Measurements from ENCODE around the gene PRKN. TPM values are rescaled to one million over a fixed set of nuclear protein-coding genes. Genes with fewer than 3 reads are reported as not detected.

Gene PRKN
- total and polyA plus RNA-seq, 8 donors: 0.82 to 7.2 (median 2.9) TPM

DNA sequence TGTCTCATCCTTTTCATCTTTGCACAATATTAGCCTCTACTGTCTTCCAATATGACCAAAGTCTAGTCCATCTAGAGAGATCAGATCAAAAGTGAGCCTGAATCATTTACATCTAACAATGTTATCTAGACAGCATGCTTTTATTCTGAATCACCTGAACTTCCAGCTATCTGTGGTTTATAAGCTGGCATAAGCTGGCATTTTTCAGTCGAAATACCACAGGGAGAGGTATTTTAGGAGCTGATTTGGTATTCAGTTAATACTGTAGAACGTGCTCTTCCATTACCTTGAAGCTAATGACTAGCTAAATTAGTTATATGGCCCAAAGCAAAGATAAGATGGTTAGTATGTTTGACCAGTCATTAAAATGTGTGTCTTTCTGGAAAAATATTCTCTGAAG lies 1265.4 kb downstream of the PRKN start:
- FAIRE-seq (no peak), DNase-seq (no peak), ATAC-seq (peak in 1 of 4 donors; percentile 57)
- Histone ChIP-seq H3K36me3 (no peaks in the 10 kb centered on the region), H3K4me3 (no peak overlapping the region), H3K27ac (no peak overlapping the region), H3K27me3 (no peaks in the 10 kb centered on the region), H3K9me3 (no peaks in the 10 kb centered on the region), H3K4me1 (no peaks in the 10 kb centered on the region)
- 65 to 69% methylated on average over 2 of the region's 2 CpGs for WGBS, 2 donors
- TF ChIP-seq, protein P1, sequence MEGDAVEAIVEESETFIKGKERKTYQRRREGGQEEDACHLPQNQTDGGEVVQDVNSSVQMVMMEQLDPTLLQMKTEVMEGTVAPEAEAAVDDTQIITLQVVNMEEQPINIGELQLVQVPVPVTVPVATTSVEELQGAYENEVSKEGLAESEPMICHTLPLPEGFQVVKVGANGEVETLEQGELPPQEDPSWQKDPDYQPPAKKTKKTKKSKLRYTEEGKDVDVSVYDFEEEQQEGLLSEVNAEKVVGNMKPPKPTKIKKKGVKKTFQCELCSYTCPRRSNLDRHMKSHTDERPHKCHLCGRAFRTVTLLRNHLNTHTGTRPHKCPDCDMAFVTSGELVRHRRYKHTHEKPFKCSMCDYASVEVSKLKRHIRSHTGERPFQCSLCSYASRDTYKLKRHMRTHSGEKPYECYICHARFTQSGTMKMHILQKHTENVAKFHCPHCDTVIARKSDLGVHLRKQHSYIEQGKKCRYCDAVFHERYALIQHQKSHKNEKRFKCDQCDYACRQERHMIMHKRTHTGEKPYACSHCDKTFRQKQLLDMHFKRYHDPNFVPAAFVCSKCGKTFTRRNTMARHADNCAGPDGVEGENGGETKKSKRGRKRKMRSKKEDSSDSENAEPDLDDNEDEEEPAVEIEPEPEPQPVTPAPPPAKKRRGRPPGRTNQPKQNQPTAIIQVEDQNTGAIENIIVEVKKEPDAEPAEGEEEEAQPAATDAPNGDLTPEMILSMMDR (IDR thresholded peaks at IDR 0.05): no peak
- intact Hi-C loops (cut with DNase I): no loop called here

DNA sequence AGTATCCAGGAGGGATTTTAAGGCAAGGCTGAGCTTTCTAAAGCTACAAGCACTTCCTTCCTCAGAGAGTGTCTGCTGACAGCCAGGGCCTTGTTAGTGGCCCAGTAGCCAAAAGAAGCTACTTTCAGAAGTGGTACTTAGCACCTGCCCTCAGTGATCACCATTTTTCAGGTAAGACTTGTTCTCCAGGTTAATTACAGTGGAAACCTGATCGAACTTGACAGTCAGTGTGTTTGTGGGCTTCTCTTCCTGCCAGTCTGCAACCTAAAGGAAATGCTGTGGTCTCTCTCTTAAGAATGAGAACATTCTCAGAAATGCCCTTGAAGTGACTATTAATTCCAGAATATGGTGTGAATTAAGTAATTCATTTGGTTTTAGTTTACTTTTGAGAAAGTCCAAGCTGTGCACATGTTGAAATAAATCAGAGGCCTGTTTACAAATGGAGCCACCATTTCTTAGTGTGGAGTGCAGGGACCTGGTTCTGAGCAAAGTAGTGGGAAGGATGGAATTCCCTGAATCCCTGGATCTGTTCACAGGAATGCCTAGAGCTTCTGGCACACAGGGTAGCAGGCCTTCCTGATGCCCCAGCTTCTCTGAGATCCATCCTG lies 1268.5 kb downstream of the PRKN start:
- no peak for FAIRE-seq

DNA sequence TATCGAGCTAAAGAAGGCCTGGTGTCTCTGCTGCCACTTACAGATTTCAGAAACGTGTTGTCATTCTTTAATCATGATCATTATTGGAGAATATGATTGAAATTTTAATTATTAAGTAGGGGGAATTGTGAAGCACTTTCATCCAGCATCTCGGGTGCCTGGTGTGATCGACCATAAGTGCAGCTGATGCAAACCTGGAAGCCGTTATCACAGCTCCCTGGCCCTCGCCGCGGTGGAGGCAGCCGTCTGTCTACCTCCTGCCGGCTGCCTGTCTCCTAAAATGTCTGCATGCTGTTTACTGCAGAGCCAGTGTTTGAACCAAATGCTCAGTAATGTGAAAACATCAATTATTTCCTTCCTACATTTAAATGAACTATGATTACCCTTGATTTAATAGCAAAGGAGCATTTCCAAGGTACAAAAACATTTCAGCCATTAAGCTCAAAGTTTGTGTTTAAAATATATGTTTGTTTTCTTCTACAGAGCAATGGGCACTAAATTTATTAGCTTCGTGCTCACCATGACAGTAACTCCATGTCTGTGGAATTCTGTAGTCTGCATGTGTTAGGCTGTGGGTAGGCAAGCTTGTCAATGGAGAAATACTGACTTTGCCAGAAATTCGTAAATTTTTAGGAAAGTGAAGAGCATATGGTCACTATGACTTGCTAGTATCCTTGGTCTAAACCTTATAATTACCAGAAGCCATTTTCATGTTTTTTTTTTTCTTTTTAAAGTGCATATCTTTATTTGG lies 1269.2 kb downstream of the PRKN start:
- intact Hi-C loops (cut with DNase I): no loop called here
- no peak for FAIRE-seq

More for the DNA sequence above, 1268.5 kb downstream of the PRKN start:
- Histone ChIP-seq H3K4me1 (no peaks in the 10 kb centered on the region), H3K36me3 (no peaks in the 10 kb centered on the region), H3K9me3 (no peaks in the 10 kb centered on the region), H3K4me3 (no peak overlapping the region), H3K27me3 (no peaks in the 10 kb centered on the region), H3K27ac (no peak overlapping the region)
- no peak for DNase-seq
- TF ChIP-seq, protein P1 (IDR thresholded peaks at IDR 0.05): no peak
- ATAC-seq: no peak
- intact Hi-C loops (cut with DNase I): no loop called here
- 34 to 47% methylated on average over 1 of the region's 1 CpG for WGBS, 2 donors

DNA sequence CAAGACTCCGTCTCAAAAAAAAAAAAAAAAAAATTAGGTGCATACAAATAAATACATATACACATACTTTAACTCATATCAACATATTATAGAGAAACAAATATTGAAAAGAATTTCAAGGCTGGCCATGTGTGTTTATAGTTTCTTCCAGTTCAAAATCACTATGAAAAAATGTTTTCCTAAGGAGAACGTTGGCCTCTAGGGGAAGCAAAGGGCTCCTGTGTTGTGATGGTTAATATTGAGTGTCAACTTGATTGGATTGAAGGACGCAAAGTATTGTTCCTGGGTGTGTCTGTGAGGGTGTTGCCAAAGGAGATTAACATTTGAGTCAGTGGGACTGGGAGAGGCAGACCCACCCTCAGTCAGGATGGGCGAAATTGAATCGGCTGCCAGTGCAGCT lies 1271.7 kb downstream of the PRKN start:
- 84 to 90% methylated on average over 5 of the region's 5 CpGs for WGBS, 2 donors
- intact Hi-C loops (cut with DNase I): no loop called here
- H3K4me3 ChIP-seq: no peak overlapping the region
- H3K36me3 ChIP-seq: no peaks in the 10 kb centered on the region
- ATAC-seq (no peak), FAIRE-seq (no peak), DNase-seq (no peak)
- no peaks in the 10 kb centered on the region for H3K4me1 ChIP-seq
- no peaks in the 10 kb centered on the region for H3K9me3 ChIP-seq
- no peaks in the 10 kb centered on the region for H3K27me3 ChIP-seq
- H3K27ac ChIP-seq: no peak overlapping the region
- TF ChIP-seq, protein P1 (IDR thresholded peaks at IDR 0.05): no peak

More for the DNA sequence above, 1269.2 kb downstream of the PRKN start:
- WGBS, 2 donors: 75 to 80% methylated on average over 12 of the region's 12 CpGs
- Histone ChIP-seq H3K4me3 (no peak overlapping the region), H3K36me3 (no peaks in the 10 kb centered on the region), H3K9me3 (no peaks in the 10 kb centered on the region), H3K27ac (no peak overlapping the region), H3K27me3 (no peaks in the 10 kb centered on the region), H3K4me1 (no peaks in the 10 kb centered on the region)
- ATAC-seq (no peak), DNase-seq (no peak)
- TF ChIP-seq, protein P1 (IDR thresholded peaks at IDR 0.05): no peak

DNA sequence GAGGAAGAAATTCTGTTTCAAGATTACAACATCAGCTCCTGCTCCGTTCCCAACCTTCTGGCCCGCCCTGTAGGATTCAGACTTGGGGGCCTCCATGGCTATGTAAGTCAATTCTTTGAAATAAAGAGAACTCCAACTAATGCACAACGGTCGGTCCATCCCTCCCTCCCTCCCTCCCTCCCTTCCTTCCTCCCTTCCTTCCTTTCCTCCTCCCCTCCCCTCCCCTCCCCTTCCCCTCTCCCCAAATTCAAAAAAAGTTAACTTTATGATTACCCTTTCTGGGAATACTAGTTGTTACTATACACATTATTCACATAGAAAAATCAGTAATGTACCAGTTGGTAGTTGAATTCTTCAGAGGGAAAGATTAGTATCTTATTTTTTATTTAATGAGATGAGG lies 1274.0 kb downstream of the PRKN start:
- Histone ChIP-seq H3K4me3 (no peak overlapping the region), H3K4me1 (no peaks in the 10 kb centered on the region), H3K36me3 (no peaks in the 10 kb centered on the region), H3K27ac (no peak overlapping the region), H3K9me3 (no peaks in the 10 kb centered on the region), H3K27me3 (no peaks in the 10 kb centered on the region)
- FAIRE-seq (no peak), ATAC-seq (no peak), DNase-seq (no peak)
- 89 to 91% methylated on average over 4 of the region's 4 CpGs for WGBS, 2 donors
- intact Hi-C loops (cut with DNase I): no loop called here
- TF ChIP-seq, protein P1 (IDR thresholded peaks at IDR 0.05): no peak

Data from pancreas (tissue), 10 donors.